ENCODE results near the gene SNX24. TPM values are rescaled to one million over a fixed set of nuclear protein-coding genes. Genes with fewer than 3 reads are reported as not detected.

SNX24 gene
- total RNA-seq, 1 donor: 29.8 TPM

- DNase-seq (ENCODE audit: low read depth): no peak
- TF ChIP-seq CTCF (IDR thresholded peaks at IDR 0.05; ENCODE audit: insufficient read depth, low read depth, low read length): no peak
- no peak overlapping the region for H3K4me3 ChIP-seq (ENCODE audit: low read depth, low read length)
Observed at GRCh38 chr5:122947772-122948171, 102.4 kb downstream of the SNX24 start.

- DNase-seq (ENCODE audit: low read depth): no peak
- TF ChIP-seq CTCF (IDR thresholded peaks at IDR 0.05; ENCODE audit: insufficient read depth, low read depth, low read length): no peak
- no peak overlapping the region for H3K4me3 ChIP-seq (ENCODE audit: low read depth, low read length)
Observed at GRCh38 chr5:122948319-122948718, 102.9 kb downstream of the SNX24 start.

- no peak for DNase-seq (ENCODE audit: low read depth)
- no peak for TF ChIP-seq CTCF (IDR thresholded peaks at IDR 0.05; ENCODE audit: insufficient read depth, low read depth, low read length)
- H3K4me3 ChIP-seq (ENCODE audit: low read depth, low read length): no peak overlapping the region
Observed at GRCh38 chr5:122951658-122952057, 106.2 kb downstream of the SNX24 start.

GRCh38 chr5:122954719-122955118 is 109.3 kb downstream of the SNX24 start:
- TF ChIP-seq CTCF (IDR thresholded peaks at IDR 0.05; ENCODE audit: insufficient read depth, low read depth, low read length): no peak
- H3K4me3 ChIP-seq (ENCODE audit: low read depth, low read length): no peak overlapping the region
- no peak for DNase-seq (ENCODE audit: low read depth)

GRCh38 chr5:122957457-122957856 is 112.0 kb downstream of the SNX24 start:
- no peak overlapping the region for H3K4me3 ChIP-seq (ENCODE audit: low read depth, low read length)
- TF ChIP-seq CTCF (IDR thresholded peaks at IDR 0.05; ENCODE audit: insufficient read depth, low read depth, low read length): no peak
- DNase-seq (ENCODE audit: low read depth): no peak

- no peak overlapping the region for H3K4me3 ChIP-seq (ENCODE audit: low read depth, low read length)
- DNase-seq (ENCODE audit: low read depth): peak; percentile 32
- TF ChIP-seq CTCF (IDR thresholded peaks at IDR 0.05; ENCODE audit: insufficient read depth, low read depth, low read length): no peak
Observed at GRCh38 chr5:122959740-122960445, 114.5 kb downstream of the SNX24 start.

- H3K4me3 ChIP-seq (ENCODE audit: low read depth, low read length): no peak overlapping the region
- TF ChIP-seq CTCF (IDR thresholded peaks at IDR 0.05; ENCODE audit: insufficient read depth, low read depth, low read length): no peak
- no peak for DNase-seq (ENCODE audit: low read depth)
Observed at GRCh38 chr5:122963305-122963704, 117.9 kb downstream of the SNX24 start.

Data from fibroblast of villous mesenchyme (primary cell).